CD4-positive, alpha-beta T cell treated with Interleukin-6 for 4 hours (primary cell): ENCODE data around the gene BCKDK.
"Not testable (repeated sequence)": the region's sequence is repeated elsewhere in the genome, so short reads cannot be mapped to it uniquely, and the experiment has no call there.

ENCODE experiments used
- DNase-seq: peaks from one replicate; pipeline ENCODE4 v3.0.0-alpha.2; 2020; ENCODE audit warnings: mixed read lengths

BCKDK gene

GRCh38 chr16:31129568-31130335 is 21.6 kb downstream of the BCKDK start:
- DNase-seq: no peak

GRCh38 chr16:31130336-31130891 is 22.2 kb downstream of the BCKDK start:
- DNase-seq: no peak

GRCh38 chr16:31130899-31131298 is 22.7 kb downstream of the BCKDK start:
- DNase-seq: no peak

- DNase-seq: no peak
Observed at GRCh38 chr16:31131416-31131815, 23.2 kb downstream of the BCKDK start.

GRCh38 chr16:31131841-31132271 is 23.7 kb downstream of the BCKDK start:
- no peak for DNase-seq

GRCh38 chr16:31132303-31132979 is 24.3 kb downstream of the BCKDK start:
- DNase-seq: no peak

GRCh38 chr16:31133046-31133501 is 24.9 kb downstream of the BCKDK start:
- no peak for DNase-seq

- no peak for DNase-seq
Observed at GRCh38 chr16:31134091-31134571, 25.9 kb downstream of the BCKDK start.

- DNase-seq: no peak
Observed at GRCh38 chr16:31134625-31135534, 26.7 kb downstream of the BCKDK start.

GRCh38 chr16:31135535-31136286 is 27.5 kb downstream of the BCKDK start, which contains the start of gene PRSS8:
Gene PRSS8 (minus strand): TSS chr16:31135727. CDS start chr16:31135498, 229 bp downstream.
- DNase-seq: no peak

GRCh38 chr16:31136287-31136662 is 28.1 kb downstream of the BCKDK start:
- DNase-seq: no peak

- not testable (repeated sequence) for DNase-seq
Observed at GRCh38 chr16:31136822-31137499, 28.8 kb downstream of the BCKDK start.

- no peak for DNase-seq
Observed at GRCh38 chr16:31138621-31139578, 30.7 kb downstream of the BCKDK start.

- not testable (repeated sequence) for DNase-seq
Observed at GRCh38 chr16:31141071-31141469, 32.9 kb downstream of the BCKDK start.

GRCh38 chr16:31141489-31142108 is 33.4 kb downstream of the BCKDK start:
- DNase-seq: no peak

- DNase-seq: peak; percentile 100
Observed at GRCh38 chr16:31142109-31143010, 34.2 kb downstream of the BCKDK start.

- DNase-seq: no peak
Observed at GRCh38 chr16:31143011-31143693, 35.0 kb downstream of the BCKDK start.

GRCh38 chr16:31143694-31144148 is 35.5 kb downstream of the BCKDK start:
- no peak for DNase-seq
